HepG2 (cell line): Measurements from ENCODE around the gene RBM23. TPM values are rescaled to one million over a fixed set of nuclear protein-coding genes. Genes with fewer than 3 reads are reported as not detected.

Experiments used
- ATAC-seq: fragments of 200-7000 bp; cut with Tn5 transposase; 3 replicates; pipeline ENCODE4 v1.9.1; 2020; ENCODE audit warnings: mild to moderate bottlenecking, moderate library complexity
- BruUV-seq: library from RNA; stranded (reverse); fragments of 400-500 nt; replicated peaks from 2 replicates; lab custom pipeline; 2021; lab: Mats Ljungman, UMichigan
- CTCF ChIA-PET: fragments of 300-600 bp; formaldehyde crosslinking; extraction: SDS; loops from one replicate; lab custom pipeline; 2021; ENCODE audit warnings: low total read pairs, inconsistent platforms, low intra/inter-chr PET ratio; lab: Yijun Ruan, JAX
- POLR2A ChIA-PET: fragments of 350-600 bp; sonication (Branson Sonifier 250); formaldehyde crosslinking; loops from one replicate; lab custom pipeline; 2020; ENCODE audit warnings: antibody characterized with exemption, inconsistent platforms; lab: Yijun Ruan, JAX
- DNase-seq: peaks from one replicate; pipeline ENCODE4 v3.0.0-alpha.2; 2015; ENCODE audit warnings: low spot score
- FAIRE-seq: peaks from 3 replicates; lab custom pipeline; 2011; peaks lifted over from hg19 to GRCh38; lab: Jason Lieb, UNC
- H2AFZ ChIP-seq: one replicate; pipeline ENCODE4 v1.6.1; 2011; ENCODE audit warnings: low read length, inconsistent platforms
- H3K27ac ChIP-seq: fragments of 300-600 bp; 3 replicates; pipeline ENCODE4 v1.8.0; 2011; ENCODE audit warnings: mixed run types, mild to moderate bottlenecking, mixed read lengths, low read length, inconsistent platforms; ENCODE audit not compliant: insufficient read depth; ENCODE audit errors: extremely low read length
- H3K27me3 ChIP-seq, 2 experiments: fragments of 200-600 bp in 1 of 2; 2 replicates in 1 of 2; 3 replicates in 1 of 2; pipeline versions ENCODE4 v1.6.0 to v1.8.0; 2011; ENCODE audit warnings: low read length in 2 of 2, mild to moderate bottlenecking in 2 of 2, moderate library complexity in 2 of 2, inconsistent platforms in 1 of 2; ENCODE audit not compliant: insufficient read depth in 2 of 2, control insufficient read depth in 1 of 2
- H3K36me3 ChIP-seq, 2 experiments: fragments of 200-600 bp in 1 of 2; replicated peaks in 1 of 2; 2 replicates in 1 of 2; 3 replicates in 1 of 2; pipeline versions ENCODE4 v1.5.1 to v1.8.0; 2011; ENCODE audit warnings: low read length in 2 of 2, inconsistent platforms in 1 of 2; ENCODE audit not compliant: insufficient read depth in 2 of 2, control insufficient read depth in 1 of 2
- H3K4me1 ChIP-seq: 2 replicates; pipeline ENCODE4 v1.5.1; 2012; ENCODE audit warnings: low read length, inconsistent platforms; ENCODE audit not compliant: insufficient read depth
- H3K4me2 ChIP-seq: 2 replicates; pipeline ENCODE4 v1.6.0; 2011; ENCODE audit warnings: low read depth, low read length, inconsistent platforms
- H3K4me3 ChIP-seq, 3 experiments: fragments of 200-600 bp in 1 of 3; sonication (generic), shearing (Covaris generic) in 1 of 3; replicated peaks in 1 of 3; 2 replicates each; pipeline ENCODE4 v1.5.1; 2011 to 2016; ENCODE audit warnings: low read length in 3 of 3, inconsistent platforms in 2 of 3, low read depth in 2 of 3, mild to moderate bottlenecking in 2 of 3, control low read depth in 1 of 3, mixed read lengths in 1 of 3; ENCODE audit not compliant: insufficient read depth in 1 of 3
- H3K79me2 ChIP-seq: one replicate; pipeline ENCODE4 v1.6.1; 2011; ENCODE audit warnings: low read length, inconsistent platforms; ENCODE audit not compliant: insufficient read depth
- H3K9ac ChIP-seq: 2 replicates; pipeline ENCODE4 v1.6.0; 2011; ENCODE audit warnings: mild to moderate bottlenecking, low read depth, low read length, inconsistent platforms; ENCODE audit not compliant: insufficient read depth
- H3K9me3 ChIP-seq: 2 replicates; pipeline ENCODE4 v1.5.1; 2012; ENCODE audit warnings: mild to moderate bottlenecking, low read length
- H4K20me1 ChIP-seq: 2 replicates; pipeline ENCODE4 v1.6.0; 2011; ENCODE audit warnings: inconsistent platforms, mild to moderate bottlenecking, low read length, moderate library complexity; ENCODE audit not compliant: insufficient read depth
- SPEN ChIP-seq: sonication (generic); formaldehyde crosslinking; IDR thresholded peaks from 2 replicates; pipeline ENCODE4 v1.5.1; 2020; ENCODE audit warnings: low read depth, mild to moderate bottlenecking, missing genetic modification reagents
- XBP1 ChIP-seq: sonication (generic); formaldehyde crosslinking; IDR thresholded peaks from 2 replicates; pipeline ENCODE4 v1.5.0; 2020; ENCODE audit warnings: missing genetic modification reagents
- ZMAT3 ChIP-seq: sonication (generic); formaldehyde crosslinking; conservative IDR thresholded peaks from 2 replicates; pipeline ENCODE4 v1.7.0; 2021; ENCODE audit warnings: missing genetic modification reagents
- ZNF34 ChIP-seq: sonication (generic); formaldehyde crosslinking; IDR thresholded peaks from 2 replicates; pipeline ENCODE4 v1.4.0; 2020; ENCODE audit warnings: mild to moderate bottlenecking, missing genetic modification reagents, borderline replicate concordance
- WGBS: methylation state at CpG from one replicate; pipeline ENCODE4 v1.1.6; 2017; ENCODE audit warnings: low lambda C conversion rate; 5-methylcytosine and 5-hydroxymethylcytosine counted together
- in situ Hi-C: cut with HindIII; loops from 2 replicates; pipeline ENCODE4 v1.10.0; 2017; ENCODE audit warnings: low pct_unique_long_range_greater_than_20kb; ENCODE audit not compliant: extremely low pct_ligation_motif_present
- intact Hi-C: fragments of 100-400 bp; cut with micrococcal nuclease; formaldehyde crosslinking; loops from one replicate; pipeline ENCODE4 v1.10.0; 2022; ENCODE audit not compliant: unreplicated experiment
- polyA plus RNA-seq, 8 experiments: library from polyadenylated mRNA; depleted of rRNA in 3 of 8; stranded (reverse) in 7 of 8; unstranded in 1 of 8; fragments of >200 nt; fragmentation: Illumina TruSeq in 4 of 8; extraction: Trizol in 4 of 8; gene quantifications; 2 replicates each; pipeline versions ENCODE4 v1.2.1 to v1.2.3, GENCODE V29; 2011 to 2016; ENCODE audit warnings: low read depth in 4 of 8, missing spikeins in 1 of 8, mixed read lengths in 1 of 8; ENCODE audit not compliant: insufficient read depth in 1 of 8
- total RNA-seq, 5 experiments: library from RNA; depleted of rRNA; stranded (reverse); fragments of >200 nt; fragmentation: Illumina TruSeq; extraction: Trizol; gene quantifications; 2 replicates each; pipeline ENCODE4 v1.2.3, GENCODE V29; 2016; ENCODE audit warnings: low read depth in 1 of 5
- TF ChIP-seq, protein P1 (sequence below): sonication (generic); formaldehyde crosslinking; IDR thresholded peaks from 2 replicates; pipeline ENCODE4 v1.4.0; 2020; ENCODE audit warnings: missing genetic modification reagents, borderline replicate concordance
- TF ChIP-seq, protein P2 (sequence below): sonication (generic); formaldehyde crosslinking; IDR thresholded peaks from 2 replicates; pipeline ENCODE4 v1.5.1; 2020; ENCODE audit warnings: mild to moderate bottlenecking, missing genetic modification reagents, moderate library complexity

The RBM23 gene
- total and polyA plus RNA-seq, 2 of the 13 experiments (the other 11 are each of a cell fraction or from before 2014, with no cell fraction given): 1.5 to 2.1 TPM

DNA sequence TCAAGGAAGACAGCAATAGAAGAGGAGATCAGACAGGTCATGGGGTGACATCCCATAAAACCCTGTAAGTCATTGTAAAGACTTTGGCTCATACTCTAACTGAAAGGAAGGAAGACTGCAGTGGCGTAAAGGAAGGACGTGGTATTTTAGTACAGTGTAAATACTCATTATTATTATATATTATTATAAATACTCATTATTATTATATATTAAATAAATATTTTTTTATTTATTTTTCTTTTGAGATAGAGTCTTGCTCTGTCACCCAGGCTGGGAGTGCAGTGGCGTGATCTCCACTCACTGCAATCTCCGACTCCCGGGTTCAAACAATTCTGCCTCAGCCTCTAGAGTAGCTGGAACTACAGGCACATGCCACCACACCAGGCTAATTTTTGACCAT is 62.5 kb downstream of the RBM23 start:
- no peak overlapping the region for H3K4me2 ChIP-seq
- in situ Hi-C loops (loop anchor here (10.0 kb wide), 1 partner anchor 82 kb away; no protein-coding TSS in a partner anchor), intact Hi-C loops (no loop called here)
- ChIA-PET CTCF (no interaction called here), POLR2A (interaction anchor here (2.5 kb wide), 1 partner anchor 26 kb away, joined by 11 read pairs; the partner anchor contains the start of gene MRPL52)
- no peaks in the 10 kb centered on the region for H3K9me3 ChIP-seq
- no peak overlapping the region for H2AFZ ChIP-seq
- H3K27ac ChIP-seq: no peak overlapping the region
- no peaks in the 10 kb centered on the region for H4K20me1 ChIP-seq
- TF ChIP-seq, protein P1, sequence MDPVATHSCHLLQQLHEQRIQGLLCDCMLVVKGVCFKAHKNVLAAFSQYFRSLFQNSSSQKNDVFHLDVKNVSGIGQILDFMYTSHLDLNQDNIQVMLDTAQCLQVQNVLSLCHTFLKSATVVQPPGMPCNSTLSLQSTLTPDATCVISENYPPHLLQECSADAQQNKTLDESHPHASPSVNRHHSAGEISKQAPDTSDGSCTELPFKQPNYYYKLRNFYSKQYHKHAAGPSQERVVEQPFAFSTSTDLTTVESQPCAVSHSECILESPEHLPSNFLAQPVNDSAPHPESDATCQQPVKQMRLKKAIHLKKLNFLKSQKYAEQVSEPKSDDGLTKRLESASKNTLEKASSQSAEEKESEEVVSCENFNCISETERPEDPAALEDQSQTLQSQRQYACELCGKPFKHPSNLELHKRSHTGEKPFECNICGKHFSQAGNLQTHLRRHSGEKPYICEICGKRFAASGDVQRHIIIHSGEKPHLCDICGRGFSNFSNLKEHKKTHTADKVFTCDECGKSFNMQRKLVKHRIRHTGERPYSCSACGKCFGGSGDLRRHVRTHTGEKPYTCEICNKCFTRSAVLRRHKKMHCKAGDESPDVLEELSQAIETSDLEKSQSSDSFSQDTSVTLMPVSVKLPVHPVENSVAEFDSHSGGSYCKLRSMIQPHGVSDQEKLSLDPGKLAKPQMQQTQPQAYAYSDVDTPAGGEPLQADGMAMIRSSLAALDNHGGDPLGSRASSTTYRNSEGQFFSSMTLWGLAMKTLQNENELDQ (CRISPR knock-in tag): no peak
- TF ChIP-seq XBP1 (CRISPR knock-in tag): no peak
- TF ChIP-seq SPEN (CRISPR knock-in tag): 0 out of 2 replicates have a peak, but pooled peaks have one; percentile 30
- no peak for TF ChIP-seq ZMAT3 (CRISPR knock-in tag)
- TF ChIP-seq, protein P2, sequence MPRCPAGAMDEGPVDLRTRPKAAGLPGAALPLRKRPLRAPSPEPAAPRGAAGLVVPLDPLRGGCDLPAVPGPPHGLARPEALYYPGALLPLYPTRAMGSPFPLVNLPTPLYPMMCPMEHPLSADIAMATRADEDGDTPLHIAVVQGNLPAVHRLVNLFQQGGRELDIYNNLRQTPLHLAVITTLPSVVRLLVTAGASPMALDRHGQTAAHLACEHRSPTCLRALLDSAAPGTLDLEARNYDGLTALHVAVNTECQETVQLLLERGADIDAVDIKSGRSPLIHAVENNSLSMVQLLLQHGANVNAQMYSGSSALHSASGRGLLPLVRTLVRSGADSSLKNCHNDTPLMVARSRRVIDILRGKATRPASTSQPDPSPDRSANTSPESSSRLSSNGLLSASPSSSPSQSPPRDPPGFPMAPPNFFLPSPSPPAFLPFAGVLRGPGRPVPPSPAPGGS (CRISPR knock-in tag): no peak
- TF ChIP-seq ZNF34 (CRISPR knock-in tag): no peak
- no peak for ATAC-seq
- no TSS peak for BruUV-seq
- 79% methylated on average over 5 of the region's 5 CpGs for WGBS
- no peaks in the 10 kb centered on the region for H3K79me2 ChIP-seq
- no peak for FAIRE-seq
- H3K36me3 ChIP-seq: no peaks in the 10 kb centered on the region
- H3K27me3 ChIP-seq: peaks cover under 1 to 4% of the 10 kb centered on the region in 2 experiments; a peak in 2 of 5 replicates
- no peak overlapping the region for H3K4me3 ChIP-seq
- no peak for DNase-seq
- H3K4me1 ChIP-seq: peaks cover 42% of the 10 kb centered on the region
- no peak overlapping the region for H3K9ac ChIP-seq
